Adrenal gland (tissue), 5 donors: ENCODE results near the gene CRTC1.

Experiments
- POLR2A ChIP-seq, 2 donors: fragments of 450-650 bp; IDR thresholded peaks; one replicate each; pipeline ENCODE4 v1.6.1; 2017; ENCODE audit warnings: antibody characterized with exemption in 2 of 2, mild to moderate bottlenecking in 2 of 2, moderate library complexity in 1 of 2
- TF ChIP-seq, protein P1 (sequence below), 6 experiments: fragments of 450-650 bp in 4 of 6; fragments of 200-600 bp in 2 of 6; sonication (generic) in 1 of 6; IDR thresholded peaks; 1 replicate in 5 of 6; 2 replicates in 1 of 6; pipeline versions ENCODE4 v1.5.1 to v1.8.0; 2016 to 2021; ENCODE audit warnings: antibody characterized with exemption in 6 of 6, mild to moderate bottlenecking in 2 of 6, moderate library complexity in 1 of 6
- donor health status: DM: no; HTN: no; CAD: no.

DNA sequence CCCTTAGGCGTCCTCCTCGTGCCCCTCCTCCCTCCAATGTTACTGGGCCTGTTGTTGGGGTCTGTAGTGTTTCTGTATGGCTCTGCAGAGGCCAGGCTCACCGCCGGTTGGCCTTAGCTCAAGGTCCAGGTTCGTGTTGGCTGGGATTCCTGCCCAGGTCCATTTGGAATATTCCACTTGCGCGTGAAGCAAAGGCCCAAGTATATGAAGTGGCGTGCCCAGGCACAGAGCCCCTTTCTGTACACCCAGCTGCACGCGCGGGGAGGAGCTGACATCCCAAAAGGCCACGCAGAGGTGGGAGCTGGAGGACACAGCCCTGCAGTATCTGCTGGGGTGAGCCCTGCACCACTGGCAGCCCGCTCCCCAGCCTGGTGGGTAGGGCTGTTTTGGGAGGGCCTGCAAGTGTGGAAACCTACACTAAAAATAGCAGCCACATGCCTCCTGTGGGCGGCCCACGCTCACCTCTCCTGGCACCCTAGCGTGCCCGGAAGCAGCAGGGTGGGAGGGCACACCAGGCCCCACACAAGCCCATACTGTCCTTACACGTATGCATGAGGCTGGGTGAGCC, 30.2 kb downstream of the CRTC1 start:
- no peak for TF ChIP-seq POLR2A (IDR thresholded peaks at IDR 0.05)
- TF ChIP-seq, protein P1, sequence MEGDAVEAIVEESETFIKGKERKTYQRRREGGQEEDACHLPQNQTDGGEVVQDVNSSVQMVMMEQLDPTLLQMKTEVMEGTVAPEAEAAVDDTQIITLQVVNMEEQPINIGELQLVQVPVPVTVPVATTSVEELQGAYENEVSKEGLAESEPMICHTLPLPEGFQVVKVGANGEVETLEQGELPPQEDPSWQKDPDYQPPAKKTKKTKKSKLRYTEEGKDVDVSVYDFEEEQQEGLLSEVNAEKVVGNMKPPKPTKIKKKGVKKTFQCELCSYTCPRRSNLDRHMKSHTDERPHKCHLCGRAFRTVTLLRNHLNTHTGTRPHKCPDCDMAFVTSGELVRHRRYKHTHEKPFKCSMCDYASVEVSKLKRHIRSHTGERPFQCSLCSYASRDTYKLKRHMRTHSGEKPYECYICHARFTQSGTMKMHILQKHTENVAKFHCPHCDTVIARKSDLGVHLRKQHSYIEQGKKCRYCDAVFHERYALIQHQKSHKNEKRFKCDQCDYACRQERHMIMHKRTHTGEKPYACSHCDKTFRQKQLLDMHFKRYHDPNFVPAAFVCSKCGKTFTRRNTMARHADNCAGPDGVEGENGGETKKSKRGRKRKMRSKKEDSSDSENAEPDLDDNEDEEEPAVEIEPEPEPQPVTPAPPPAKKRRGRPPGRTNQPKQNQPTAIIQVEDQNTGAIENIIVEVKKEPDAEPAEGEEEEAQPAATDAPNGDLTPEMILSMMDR (IDR thresholded peaks at IDR 0.05) = no peak
